ENCODE data around the gene DUSP6. TPM values are rescaled to one million over a fixed set of nuclear protein-coding genes. Genes with fewer than 3 reads are reported as not detected.
A peak's percentile ranks its signal among the peaks of the same experiment; 100 is the strongest.

DUSP6 gene
- total and polyA plus RNA-seq, 2 of the 13 experiments (the other 11 are each of a cell fraction or from before 2014, with no cell fraction given) = 40.9 to 161 TPM

DNA sequence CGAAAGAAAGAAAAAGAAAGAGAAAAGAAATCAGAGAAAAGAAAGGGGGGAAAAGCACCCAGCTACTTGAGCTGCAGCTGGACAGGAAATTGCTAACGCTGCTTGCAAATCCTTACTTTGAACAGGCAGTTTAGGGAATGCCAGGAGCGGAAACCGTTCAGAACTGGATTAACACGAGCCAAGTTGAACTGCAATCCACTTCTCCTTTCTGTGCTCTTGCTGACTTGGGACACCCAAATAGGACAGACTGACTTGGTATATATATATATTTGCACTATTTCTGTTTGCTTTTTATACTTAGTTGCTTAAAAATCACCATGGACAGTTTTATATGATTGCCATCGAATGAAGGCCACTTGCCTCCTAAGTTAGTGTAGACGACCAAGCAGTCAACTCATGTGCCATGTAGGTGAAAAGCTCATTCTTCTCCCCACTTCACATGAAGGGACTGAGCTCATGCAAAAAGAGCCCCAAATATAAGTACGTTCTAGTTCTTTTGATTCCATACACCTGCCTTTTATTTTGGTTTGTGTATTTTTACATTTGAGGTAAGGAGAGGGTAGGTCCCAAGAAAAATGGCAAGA, 5.5 kb downstream of the DUSP6 start (continued):
- TF ChIP-seq ZNF562 (CRISPR knock-in tag; IDR thresholded peaks at IDR 0.05; ENCODE audit: borderline replicate concordance) (peak; percentile 6; the same call in 1 of the 2 replicates), ZMYM3 (CRISPR knock-in tag; IDR thresholded peaks at IDR 0.05) (no peak), SKI (IDR thresholded peaks at IDR 0.05; ENCODE audit: partially characterized antibody) (no peak), HOXA5 (CRISPR knock-in tag; IDR thresholded peaks at IDR 0.05) (no peak), ADNP (CRISPR knock-in tag; IDR thresholded peaks at IDR 0.05) (no peak), FOXK1 (CRISPR knock-in tag; IDR thresholded peaks at IDR 0.05; ENCODE audit: borderline replicate concordance, low read depth) (no peak), POLR2G (IDR thresholded peaks at IDR 0.05; ENCODE audit: low read depth, low read length) (peak; percentile 63), ZNF350 (CRISPR knock-in tag; IDR thresholded peaks at IDR 0.05; ENCODE audit: borderline replicate concordance, low read depth) (no peak), ZNF703 (CRISPR knock-in tag; IDR thresholded peaks at IDR 0.05; ENCODE audit: borderline replicate concordance) (no peak), EP300 (IDR thresholded peaks at IDR 0.05; ENCODE audit: low read depth in 2 of 2, low read length in 2 of 2) (no peak), EP300 (CRISPR knock-in tag; IDR thresholded peaks at IDR 0.05; ENCODE audit: borderline replicate concordance) (no peak), ETV6 (CRISPR knock-in tag; conservative IDR thresholded peaks at IDR 0.05) (no peak), ZNF431 (CRISPR knock-in tag; IDR thresholded peaks at IDR 0.05; ENCODE audit: borderline replicate concordance, low read depth) (no peak), TAF15 (IDR thresholded peaks at IDR 0.05; ENCODE audit: low read depth, low read length, poor library complexity, severe bottlenecking) (no peak), ZNF10 (CRISPR knock-in tag; IDR thresholded peaks at IDR 0.05; ENCODE audit: borderline replicate concordance, low read depth) (no peak)
- TF ChIP-seq, protein P1, sequence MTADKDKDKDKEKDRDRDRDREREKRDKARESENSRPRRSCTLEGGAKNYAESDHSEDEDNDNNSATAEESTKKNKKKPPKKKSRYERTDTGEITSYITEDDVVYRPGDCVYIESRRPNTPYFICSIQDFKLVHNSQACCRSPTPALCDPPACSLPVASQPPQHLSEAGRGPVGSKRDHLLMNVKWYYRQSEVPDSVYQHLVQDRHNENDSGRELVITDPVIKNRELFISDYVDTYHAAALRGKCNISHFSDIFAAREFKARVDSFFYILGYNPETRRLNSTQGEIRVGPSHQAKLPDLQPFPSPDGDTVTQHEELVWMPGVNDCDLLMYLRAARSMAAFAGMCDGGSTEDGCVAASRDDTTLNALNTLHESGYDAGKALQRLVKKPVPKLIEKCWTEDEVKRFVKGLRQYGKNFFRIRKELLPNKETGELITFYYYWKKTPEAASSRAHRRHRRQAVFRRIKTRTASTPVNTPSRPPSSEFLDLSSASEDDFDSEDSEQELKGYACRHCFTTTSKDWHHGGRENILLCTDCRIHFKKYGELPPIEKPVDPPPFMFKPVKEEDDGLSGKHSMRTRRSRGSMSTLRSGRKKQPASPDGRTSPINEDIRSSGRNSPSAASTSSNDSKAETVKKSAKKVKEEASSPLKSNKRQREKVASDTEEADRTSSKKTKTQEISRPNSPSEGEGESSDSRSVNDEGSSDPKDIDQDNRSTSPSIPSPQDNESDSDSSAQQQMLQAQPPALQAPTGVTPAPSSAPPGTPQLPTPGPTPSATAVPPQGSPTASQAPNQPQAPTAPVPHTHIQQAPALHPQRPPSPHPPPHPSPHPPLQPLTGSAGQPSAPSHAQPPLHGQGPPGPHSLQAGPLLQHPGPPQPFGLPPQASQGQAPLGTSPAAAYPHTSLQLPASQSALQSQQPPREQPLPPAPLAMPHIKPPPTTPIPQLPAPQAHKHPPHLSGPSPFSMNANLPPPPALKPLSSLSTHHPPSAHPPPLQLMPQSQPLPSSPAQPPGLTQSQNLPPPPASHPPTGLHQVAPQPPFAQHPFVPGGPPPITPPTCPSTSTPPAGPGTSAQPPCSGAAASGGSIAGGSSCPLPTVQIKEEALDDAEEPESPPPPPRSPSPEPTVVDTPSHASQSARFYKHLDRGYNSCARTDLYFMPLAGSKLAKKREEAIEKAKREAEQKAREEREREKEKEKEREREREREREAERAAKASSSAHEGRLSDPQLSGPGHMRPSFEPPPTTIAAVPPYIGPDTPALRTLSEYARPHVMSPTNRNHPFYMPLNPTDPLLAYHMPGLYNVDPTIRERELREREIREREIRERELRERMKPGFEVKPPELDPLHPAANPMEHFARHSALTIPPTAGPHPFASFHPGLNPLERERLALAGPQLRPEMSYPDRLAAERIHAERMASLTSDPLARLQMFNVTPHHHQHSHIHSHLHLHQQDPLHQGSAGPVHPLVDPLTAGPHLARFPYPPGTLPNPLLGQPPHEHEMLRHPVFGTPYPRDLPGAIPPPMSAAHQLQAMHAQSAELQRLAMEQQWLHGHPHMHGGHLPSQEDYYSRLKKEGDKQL (CRISPR knock-in tag; IDR thresholded peaks at IDR 0.05; ENCODE audit: low read depth) = no peak
- TF ChIP-seq, protein P2, sequence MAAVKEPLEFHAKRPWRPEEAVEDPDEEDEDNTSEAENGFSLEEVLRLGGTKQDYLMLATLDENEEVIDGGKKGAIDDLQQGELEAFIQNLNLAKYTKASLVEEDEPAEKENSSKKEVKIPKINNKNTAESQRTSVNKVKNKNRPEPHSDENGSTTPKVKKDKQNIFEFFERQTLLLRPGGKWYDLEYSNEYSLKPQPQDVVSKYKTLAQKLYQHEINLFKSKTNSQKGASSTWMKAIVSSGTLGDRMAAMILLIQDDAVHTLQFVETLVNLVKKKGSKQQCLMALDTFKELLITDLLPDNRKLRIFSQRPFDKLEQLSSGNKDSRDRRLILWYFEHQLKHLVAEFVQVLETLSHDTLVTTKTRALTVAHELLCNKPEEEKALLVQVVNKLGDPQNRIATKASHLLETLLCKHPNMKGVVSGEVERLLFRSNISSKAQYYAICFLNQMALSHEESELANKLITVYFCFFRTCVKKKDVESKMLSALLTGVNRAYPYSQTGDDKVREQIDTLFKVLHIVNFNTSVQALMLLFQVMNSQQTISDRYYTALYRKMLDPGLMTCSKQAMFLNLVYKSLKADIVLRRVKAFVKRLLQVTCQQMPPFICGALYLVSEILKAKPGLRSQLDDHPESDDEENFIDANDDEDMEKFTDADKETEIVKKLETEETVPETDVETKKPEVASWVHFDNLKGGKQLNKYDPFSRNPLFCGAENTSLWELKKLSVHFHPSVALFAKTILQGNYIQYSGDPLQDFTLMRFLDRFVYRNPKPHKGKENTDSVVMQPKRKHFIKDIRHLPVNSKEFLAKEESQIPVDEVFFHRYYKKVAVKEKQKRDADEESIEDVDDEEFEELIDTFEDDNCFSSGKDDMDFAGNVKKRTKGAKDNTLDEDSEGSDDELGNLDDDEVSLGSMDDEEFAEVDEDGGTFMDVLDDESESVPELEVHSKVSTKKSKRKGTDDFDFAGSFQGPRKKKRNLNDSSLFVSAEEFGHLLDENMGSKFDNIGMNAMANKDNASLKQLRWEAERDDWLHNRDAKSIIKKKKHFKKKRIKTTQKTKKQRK (IDR thresholded peaks at IDR 0.05; ENCODE audit: low read length) = no peak
- TF ChIP-seq, protein P3, sequence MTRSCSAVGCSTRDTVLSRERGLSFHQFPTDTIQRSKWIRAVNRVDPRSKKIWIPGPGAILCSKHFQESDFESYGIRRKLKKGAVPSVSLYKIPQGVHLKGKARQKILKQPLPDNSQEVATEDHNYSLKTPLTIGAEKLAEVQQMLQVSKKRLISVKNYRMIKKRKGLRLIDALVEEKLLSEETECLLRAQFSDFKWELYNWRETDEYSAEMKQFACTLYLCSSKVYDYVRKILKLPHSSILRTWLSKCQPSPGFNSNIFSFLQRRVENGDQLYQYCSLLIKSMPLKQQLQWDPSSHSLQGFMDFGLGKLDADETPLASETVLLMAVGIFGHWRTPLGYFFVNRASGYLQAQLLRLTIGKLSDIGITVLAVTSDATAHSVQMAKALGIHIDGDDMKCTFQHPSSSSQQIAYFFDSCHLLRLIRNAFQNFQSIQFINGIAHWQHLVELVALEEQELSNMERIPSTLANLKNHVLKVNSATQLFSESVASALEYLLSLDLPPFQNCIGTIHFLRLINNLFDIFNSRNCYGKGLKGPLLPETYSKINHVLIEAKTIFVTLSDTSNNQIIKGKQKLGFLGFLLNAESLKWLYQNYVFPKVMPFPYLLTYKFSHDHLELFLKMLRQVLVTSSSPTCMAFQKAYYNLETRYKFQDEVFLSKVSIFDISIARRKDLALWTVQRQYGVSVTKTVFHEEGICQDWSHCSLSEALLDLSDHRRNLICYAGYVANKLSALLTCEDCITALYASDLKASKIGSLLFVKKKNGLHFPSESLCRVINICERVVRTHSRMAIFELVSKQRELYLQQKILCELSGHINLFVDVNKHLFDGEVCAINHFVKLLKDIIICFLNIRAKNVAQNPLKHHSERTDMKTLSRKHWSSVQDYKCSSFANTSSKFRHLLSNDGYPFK (CRISPR knock-in tag; IDR thresholded peaks at IDR 0.05; ENCODE audit: borderline replicate concordance) = no peak
